Measurements from ENCODE around the gene CAPNS1. TPM values are rescaled to one million over a fixed set of nuclear protein-coding genes. Genes with fewer than 3 reads are reported as not detected.
"Not testable (repeated sequence)": the region's sequence is repeated elsewhere in the genome, so short reads cannot be mapped to it uniquely, and the experiment has no call there.

The CAPNS1 gene
- total RNA-seq, 4 donors from 2014 or later: 211 to 284 (median 266) TPM

DNA sequence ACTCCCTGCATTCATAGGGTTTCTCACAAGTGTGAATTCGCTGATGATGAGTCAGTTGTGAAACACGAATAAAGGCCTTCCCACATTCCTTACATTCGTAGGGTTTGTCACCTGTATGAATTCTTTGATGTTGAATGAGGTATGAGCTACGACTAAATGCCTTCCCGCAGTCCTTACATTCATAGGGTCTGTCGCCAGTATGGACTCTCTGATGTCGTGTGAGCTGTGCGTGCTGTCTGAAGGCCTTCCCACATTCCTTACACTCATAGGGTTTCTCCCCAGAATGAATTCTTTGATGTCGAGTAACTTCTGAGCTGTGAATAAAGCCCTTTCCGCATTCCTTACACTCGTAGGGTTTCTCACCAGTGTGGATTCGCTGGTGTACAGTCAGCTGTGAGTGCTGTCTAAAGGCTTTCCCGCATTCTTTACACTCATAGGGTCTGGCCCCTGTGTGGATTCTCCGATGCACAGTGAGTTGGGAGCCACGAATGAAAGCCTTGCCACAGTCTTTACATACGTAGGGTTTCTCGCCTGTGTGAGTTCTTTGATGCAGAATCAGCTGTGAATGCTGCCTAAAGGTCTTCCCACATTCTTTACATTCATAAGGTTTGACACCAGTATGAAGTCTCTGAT, 42.9 kb downstream of the CAPNS1 start:
- H3K9me3 ChIP-seq: no peaks in the 10 kb centered on the region
- no peak overlapping the region for H3K4me3 ChIP-seq
- no peaks in the 10 kb centered on the region for H3K27me3 ChIP-seq
- peaks cover 0 to 9% (median 0%) of the 10 kb centered on the region in 3 donors for H3K4me1 ChIP-seq
- H3K27ac ChIP-seq: no peak overlapping the region
- H3K36me3 ChIP-seq: peaks cover 0 to 15% (median 5%) of the 10 kb centered on the region in 3 donors
- intact Hi-C loops (cut with DNase I): no loop called here
- WGBS, 2 donors: 71 to 81% methylated on average over 17 of the region's 17 CpGs
- no peak for DNase-seq
- no peak for TF ChIP-seq POLR2A (IDR thresholded peaks at IDR 0.05)
- TF ChIP-seq, protein P1, sequence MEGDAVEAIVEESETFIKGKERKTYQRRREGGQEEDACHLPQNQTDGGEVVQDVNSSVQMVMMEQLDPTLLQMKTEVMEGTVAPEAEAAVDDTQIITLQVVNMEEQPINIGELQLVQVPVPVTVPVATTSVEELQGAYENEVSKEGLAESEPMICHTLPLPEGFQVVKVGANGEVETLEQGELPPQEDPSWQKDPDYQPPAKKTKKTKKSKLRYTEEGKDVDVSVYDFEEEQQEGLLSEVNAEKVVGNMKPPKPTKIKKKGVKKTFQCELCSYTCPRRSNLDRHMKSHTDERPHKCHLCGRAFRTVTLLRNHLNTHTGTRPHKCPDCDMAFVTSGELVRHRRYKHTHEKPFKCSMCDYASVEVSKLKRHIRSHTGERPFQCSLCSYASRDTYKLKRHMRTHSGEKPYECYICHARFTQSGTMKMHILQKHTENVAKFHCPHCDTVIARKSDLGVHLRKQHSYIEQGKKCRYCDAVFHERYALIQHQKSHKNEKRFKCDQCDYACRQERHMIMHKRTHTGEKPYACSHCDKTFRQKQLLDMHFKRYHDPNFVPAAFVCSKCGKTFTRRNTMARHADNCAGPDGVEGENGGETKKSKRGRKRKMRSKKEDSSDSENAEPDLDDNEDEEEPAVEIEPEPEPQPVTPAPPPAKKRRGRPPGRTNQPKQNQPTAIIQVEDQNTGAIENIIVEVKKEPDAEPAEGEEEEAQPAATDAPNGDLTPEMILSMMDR (IDR thresholded peaks at IDR 0.05): no peak

DNA sequence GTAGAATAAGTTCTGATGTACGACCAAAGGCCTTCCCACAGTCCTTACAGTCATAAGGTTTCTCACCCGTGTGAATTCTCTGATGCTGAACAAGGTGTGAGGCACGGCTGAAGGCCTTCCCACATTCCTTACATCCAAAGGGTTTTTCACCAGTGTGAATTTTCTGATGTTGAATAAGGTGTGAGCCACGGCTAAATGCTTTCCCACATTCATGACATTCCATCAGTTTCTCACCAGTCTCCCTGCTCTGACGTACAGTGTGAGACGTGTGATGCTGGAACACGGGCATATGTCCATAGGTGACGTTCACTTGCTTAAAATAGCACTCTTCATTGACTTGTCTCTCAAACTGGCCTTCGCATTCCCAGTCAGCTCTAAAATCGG, 43.4 kb downstream of the CAPNS1 start:
- Histone ChIP-seq H3K27me3 (no peaks in the 10 kb centered on the region), H3K9me3 (no peaks in the 10 kb centered on the region), H3K4me1 (peaks cover 0 to 9% (median 0%) of the 10 kb centered on the region in 3 donors), H3K4me3 (no peak overlapping the region), H3K27ac (no peak overlapping the region), H3K36me3 (peaks cover 0 to 15% (median 5%) of the 10 kb centered on the region in 3 donors)
- 83 to 86% methylated on average over 10 of the region's 10 CpGs for WGBS, 2 donors
- DNase-seq: no peak
- TF ChIP-seq, protein P1 (IDR thresholded peaks at IDR 0.05): no peak
- no peak for TF ChIP-seq POLR2A (IDR thresholded peaks at IDR 0.05)
- intact Hi-C loops (cut with DNase I): no loop called here

DNA sequence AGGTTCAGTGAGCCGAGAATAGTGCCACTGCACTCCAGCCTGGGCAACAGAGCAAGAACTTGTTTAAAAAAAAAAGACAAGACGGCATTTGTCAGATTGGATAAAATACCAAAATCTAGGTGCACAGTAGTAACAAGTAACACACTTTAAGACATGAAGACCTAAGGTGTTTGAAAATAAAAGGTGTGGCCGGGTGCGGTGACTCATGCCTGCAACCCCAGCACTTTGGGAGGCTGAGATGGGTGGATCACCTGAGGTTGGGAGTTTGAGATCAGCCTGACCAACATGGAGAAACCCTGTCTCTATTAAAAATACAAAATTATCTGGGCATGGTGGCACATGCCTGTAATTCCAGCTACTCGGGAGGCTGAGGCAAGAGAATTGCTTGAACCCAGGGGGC, 46.9 kb downstream of the CAPNS1 start:
- DNase-seq; H3K27ac ChIP-seq; H3K4me1 ChIP-seq; H3K9me3 ChIP-seq; H3K4me3 ChIP-seq; H3K27me3 ChIP-seq; intact Hi-C loops (cut with DNase I): not testable (repeated sequence)
- peaks cover 0 to 17% (median 5%) of the 10 kb centered on the region in 3 donors for H3K36me3 ChIP-seq
- WGBS, 2 donors: 53 to 91% methylated on average over 5 of the region's 5 CpGs

DNA sequence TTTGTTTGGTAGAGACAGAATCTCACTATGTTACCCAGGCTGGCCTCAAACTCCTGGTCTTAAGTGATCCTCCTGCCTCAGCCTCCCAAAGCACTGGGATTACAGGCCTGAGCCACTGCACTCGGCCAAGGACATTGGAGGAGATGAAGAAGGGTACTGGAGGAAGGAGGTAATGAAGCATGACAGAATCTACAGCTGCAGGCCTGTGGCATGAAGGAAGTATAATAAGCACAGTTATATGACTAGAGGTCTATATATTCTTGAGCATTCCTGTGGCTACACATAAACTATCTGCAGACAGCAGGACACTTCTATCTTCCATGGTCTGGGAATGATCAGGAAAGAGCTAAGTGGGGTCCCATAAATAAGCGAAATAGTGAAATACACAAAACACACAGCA, 56.4 kb downstream of the CAPNS1 start:
- Histone ChIP-seq H3K4me1 (no peaks in the 10 kb centered on the region), H3K27ac (no peak overlapping the region), H3K9me3 (no peaks in the 10 kb centered on the region), H3K27me3 (no peaks in the 10 kb centered on the region), H3K36me3 (peaks cover 0 to 63% (median 7%) of the 10 kb centered on the region in 3 donors), H3K4me3 (no peak overlapping the region)
- no peak for TF ChIP-seq POLR2A (IDR thresholded peaks at IDR 0.05)
- 90 to 100% methylated on average over 1 to 2 of the region's 2 CpGs for WGBS, 2 donors
- intact Hi-C loops (cut with DNase I): no loop called here
- DNase-seq: no peak

DNA sequence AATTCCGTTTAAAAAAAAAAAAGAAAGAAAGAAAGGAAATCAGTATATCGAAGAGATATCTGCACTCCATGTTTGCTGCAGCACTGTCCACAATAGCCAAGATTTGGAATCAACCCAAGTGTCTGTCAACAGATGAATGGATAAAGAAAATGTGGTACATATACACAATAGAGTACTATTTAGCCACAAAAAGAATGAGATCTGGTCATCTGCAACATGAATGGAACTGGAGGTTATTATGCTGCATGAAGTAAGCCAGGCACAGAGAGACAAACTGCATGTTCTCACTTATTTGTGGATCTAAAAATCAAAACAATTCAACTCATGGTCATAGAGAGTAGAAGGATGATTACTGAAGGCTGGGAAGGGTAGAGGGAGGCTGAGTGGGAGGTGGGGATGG, 58.3 kb downstream of the CAPNS1 start:
- WGBS, 2 donors: 75 to 82% methylated on average over 2 of the region's 2 CpGs
- Histone ChIP-seq H3K27me3 (no peaks in the 10 kb centered on the region), H3K4me1 (no peaks in the 10 kb centered on the region)

More for the DNA sequence above, 58.3 kb downstream of the CAPNS1 start:
- TF ChIP-seq POLR2A (IDR thresholded peaks at IDR 0.05): no peak
- TF ChIP-seq, protein P1 (IDR thresholded peaks at IDR 0.05): no peak
- H3K36me3 ChIP-seq: peaks cover 0 to 69% (median 7%) of the 10 kb centered on the region in 3 donors
- H3K27ac ChIP-seq: no peak overlapping the region
- no peaks in the 10 kb centered on the region for H3K9me3 ChIP-seq
- no peak overlapping the region for H3K4me3 ChIP-seq
- DNase-seq: no peak
- intact Hi-C loops (cut with DNase I): no loop called here

Other genes with a start within 250 kb of the CAPNS1 start
- 10 to 100 TPM in 2 of 4 donors, 1 to 10 TPM in 2; 4.0 to 29.4 (median 11.6) TPM for gene NFKBID, start 239.5 kb upstream of the CAPNS1 start, total RNA-seq
- gene HCST, start 237.5 kb upstream of the CAPNS1 start, total RNA-seq: 1 to 10 TPM in 1 of 4 donors, not detected in 3; 1.3 TPM
- gene TYROBP, start 231.8 kb upstream of the CAPNS1 start, total RNA-seq: 10 to 100 TPM in 3 of 4 donors, 1 to 10 TPM in 1; 4.5 to 95.9 (median 33.8) TPM
- 10 to 100 TPM in 1 of 4 donors, 1 to 10 TPM in 3; 5.6 to 12.4 (median 7.5) TPM for gene LRFN3, start 203.7 kb upstream of the CAPNS1 start, total RNA-seq
- 10 to 100 TPM; 17.6 to 40.1 (median 29.6) TPM for gene SDHAF1, start 144.9 kb upstream of the CAPNS1 start, total RNA-seq
- gene SYNE4, start 131.3 kb upstream of the CAPNS1 start, total RNA-seq: under 1 TPM in 3 of 4 donors, not detected in 1; 0.26 to 0.95 (median 0.57) TPM
- 10 to 100 TPM; 14.6 to 28.6 (median 18.8) TPM for gene ALKBH6, start 125.9 kb upstream of the CAPNS1 start, total RNA-seq
- gene CLIP3, start 107.2 kb upstream of the CAPNS1 start, total RNA-seq: 10 to 100 TPM in 1 of 4 donors, 1 to 10 TPM in 2, under 1 TPM in 1; 0.80 to 15.3 (median 2.7) TPM
- 1 to 10 TPM; 2.8 to 4.8 (median 3.6) TPM for gene THAP8, start 85.8 kb upstream of the CAPNS1 start, total RNA-seq
- 1 to 10 TPM; 1.1 to 4.8 (median 3.5) TPM for gene WDR62, start 85.2 kb upstream of the CAPNS1 start, total RNA-seq
- not detected for gene OVOL3, start 28.9 kb upstream of the CAPNS1 start, total RNA-seq
- 10 to 100 TPM; 41.7 to 58.0 (median 47.6) TPM for gene POLR2I, start 25.2 kb upstream of the CAPNS1 start, total RNA-seq
- gene TBCB, start 24.6 kb upstream of the CAPNS1 start, total RNA-seq: 100 to 1,000 TPM in 3 of 4 donors, 10 to 100 TPM in 1; 97.9 to 157 (median 117) TPM
- gene COX7A1, start 12.4 kb downstream of the CAPNS1 start, total RNA-seq: 10 to 100 TPM in 1 of 4 donors, 1 to 10 TPM in 3; 2.0 to 15.8 (median 3.1) TPM
- gene ZNF565, start 74.6 kb downstream of the CAPNS1 start, total RNA-seq: 1 to 10 TPM; 1.6 to 5.5 (median 2.8) TPM
- gene ZNF146, start 75.0 kb downstream of the CAPNS1 start, total RNA-seq: 10 to 100 TPM; 40.3 to 72.9 (median 59.6) TPM
- 1 to 10 TPM in 3 of 4 donors, under 1 TPM in 1; 0.88 to 4.0 (median 2.0) TPM for gene ZFP14, start 239.1 kb downstream of the CAPNS1 start, total RNA-seq